ENCODE data around the gene AAMP.

The AAMP gene

DNA sequence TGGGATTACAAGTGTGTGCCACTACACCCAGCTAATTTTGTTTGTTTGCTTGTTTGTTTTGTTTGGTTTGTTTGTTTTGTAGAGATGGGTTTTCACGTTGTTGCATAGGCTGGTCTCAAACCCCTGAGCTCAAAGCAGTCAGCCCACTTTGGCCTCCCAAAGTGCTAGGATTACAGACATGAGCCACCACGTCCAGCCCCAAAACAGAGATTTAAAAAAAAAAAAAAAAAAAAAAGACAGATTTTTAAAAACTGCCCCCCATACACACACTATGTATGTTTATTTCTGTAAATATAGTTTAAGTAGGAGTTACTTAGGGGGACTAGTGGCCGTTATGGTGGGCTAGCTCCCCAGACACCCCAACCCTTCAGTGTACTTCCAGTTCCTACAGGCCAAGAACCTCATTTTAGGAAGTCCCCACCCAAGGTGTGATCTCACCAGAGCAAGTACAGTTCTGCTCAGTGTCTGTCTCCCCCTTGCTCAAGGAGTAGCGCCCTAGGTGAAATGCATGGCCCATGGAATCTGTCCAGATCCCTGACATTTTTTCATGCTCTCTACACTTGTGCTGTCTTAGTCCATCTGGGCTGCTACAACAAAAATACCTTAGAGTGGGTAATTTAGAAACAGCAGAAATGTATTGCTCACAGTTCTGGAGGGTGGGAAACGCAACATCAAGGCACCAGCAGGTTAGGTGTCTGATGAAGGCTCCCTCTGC lies 23.9 kb upstream of the AAMP start:
- DNase-seq = no peak

GRCh38 chr2:218292048-218293014 lies 22.4 kb upstream of the AAMP start, which contains the start of gene TMBIM1:
TMBIM1 (minus strand) TSS chr2:218292503; CDS start chr2:218282141, 10,362 bp downstream.
- DNase-seq = peak; percentile 65

DNA sequence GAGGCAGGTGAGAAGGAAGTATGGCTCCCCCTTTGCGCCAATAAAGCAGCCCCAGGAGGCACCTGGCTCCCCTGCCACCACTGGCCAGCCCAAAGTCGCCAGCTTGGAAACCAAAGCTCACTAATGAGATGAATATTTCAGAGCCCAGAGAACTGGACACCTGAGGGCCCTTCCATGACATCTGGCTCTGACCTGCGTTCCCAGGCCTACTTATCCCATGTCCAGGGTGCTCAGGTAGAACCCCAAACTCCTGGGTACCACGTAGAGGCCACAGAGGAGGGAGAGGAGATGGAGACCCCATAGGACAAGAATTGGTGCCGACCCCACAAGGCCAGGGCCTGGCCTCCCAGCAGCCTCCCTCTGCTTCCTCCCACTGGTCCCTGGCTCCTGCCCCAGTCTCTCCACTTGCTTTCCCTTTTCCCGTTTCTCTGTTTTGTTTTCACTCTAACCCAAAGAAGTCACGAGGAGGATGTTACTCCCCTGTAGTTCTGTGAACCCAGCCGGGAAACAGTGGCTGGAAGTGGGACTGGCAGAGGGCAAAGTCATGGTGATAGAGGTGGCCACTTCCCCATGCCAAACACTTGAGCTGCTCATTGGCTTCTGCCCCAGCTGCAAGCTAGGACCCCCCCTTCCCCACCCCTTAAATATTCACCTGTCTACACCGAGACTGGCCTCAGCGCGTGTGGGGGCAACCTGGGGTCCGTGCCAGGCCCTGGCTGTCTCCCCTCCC lies 21.5 kb upstream of the AAMP start:
- peak; percentile 37 for DNase-seq

- peak; percentile 57 for DNase-seq
Observed at GRCh38 chr2:218290316-218291261, 20.7 kb upstream of the AAMP start.

- no peak for DNase-seq
Observed at GRCh38 chr2:218289639-218290315, 19.8 kb upstream of the AAMP start.

DNA sequence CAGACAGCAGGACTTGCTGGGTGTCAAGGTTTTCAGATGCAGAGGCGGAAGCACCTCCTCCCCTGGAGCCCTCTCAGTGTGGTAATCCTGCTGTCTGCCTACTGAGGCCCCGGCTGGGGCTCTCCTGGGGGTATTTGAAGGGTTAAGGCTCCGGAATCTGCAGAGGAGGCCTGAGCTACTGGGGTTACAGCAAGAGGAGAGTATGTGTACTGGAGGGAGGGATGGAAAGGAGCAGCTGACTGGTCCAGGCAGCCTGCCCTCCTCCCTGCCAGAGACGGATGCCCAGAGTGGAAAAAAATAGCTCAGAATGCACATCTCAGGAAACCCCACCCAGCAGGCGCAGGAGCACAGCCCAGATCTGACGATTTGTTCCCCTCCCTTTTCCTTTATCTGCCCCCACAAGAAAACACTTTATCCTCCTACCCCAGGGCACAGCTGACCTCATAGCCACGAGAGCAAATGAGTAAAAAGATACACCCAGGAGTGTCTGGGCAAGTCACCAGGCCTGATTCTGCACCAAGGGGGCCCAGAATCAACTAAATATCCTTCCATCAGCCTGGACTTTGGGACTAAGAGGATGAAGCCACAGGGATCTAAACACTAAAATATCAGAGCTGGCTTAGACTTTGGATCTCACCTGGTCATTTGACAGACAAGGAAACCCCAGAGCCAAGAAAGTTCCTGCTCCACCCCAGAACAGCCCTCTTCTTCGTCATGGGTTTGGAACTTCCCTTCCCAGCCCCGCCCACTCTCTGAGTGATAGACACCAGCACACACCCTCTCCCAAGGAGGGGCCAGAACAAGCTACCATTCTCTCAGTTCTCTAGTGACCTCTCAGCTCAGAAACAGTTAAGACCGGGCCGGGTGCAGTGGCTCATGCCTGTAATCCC lies 16.9 kb upstream of the AAMP start:
- peak; percentile 63 for DNase-seq

- no peak for DNase-seq
Observed at GRCh38 chr2:218285604-218286003, 15.7 kb upstream of the AAMP start.

DNA sequence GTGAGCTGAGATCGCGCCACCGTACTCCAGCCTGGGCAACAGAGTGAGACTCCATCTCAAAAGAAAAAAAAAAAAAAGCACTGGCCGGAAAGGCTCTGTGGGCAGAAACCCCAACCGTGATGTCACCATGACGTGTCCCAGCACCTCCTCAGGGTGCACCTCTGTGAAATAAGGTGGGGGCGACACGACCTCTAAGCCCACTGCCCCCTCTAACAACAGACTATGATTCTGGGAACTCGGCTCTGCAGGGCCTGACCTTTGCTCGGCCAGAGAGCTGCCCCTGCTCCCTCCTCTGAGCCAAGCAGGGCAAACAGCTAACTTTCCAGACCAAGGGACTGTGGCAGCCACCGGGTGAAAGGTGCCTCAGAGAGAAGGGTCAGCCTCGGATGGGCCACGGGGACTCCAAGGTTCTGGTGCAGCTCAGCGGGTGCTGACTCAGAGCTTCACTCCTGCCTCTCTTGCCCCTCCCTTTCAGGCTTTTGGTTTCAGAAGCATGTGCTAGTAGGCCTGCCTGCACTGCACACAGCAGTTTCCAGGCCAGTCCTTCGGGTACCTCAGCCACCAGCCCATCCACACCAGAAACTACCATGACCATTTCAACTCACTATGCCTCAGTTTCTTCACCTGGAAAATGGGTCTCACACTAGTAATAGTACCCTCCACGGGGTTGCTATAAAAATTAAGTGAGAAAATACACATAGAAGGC lies 14.3 kb upstream of the AAMP start:
- DNase-seq = no peak

DNA sequence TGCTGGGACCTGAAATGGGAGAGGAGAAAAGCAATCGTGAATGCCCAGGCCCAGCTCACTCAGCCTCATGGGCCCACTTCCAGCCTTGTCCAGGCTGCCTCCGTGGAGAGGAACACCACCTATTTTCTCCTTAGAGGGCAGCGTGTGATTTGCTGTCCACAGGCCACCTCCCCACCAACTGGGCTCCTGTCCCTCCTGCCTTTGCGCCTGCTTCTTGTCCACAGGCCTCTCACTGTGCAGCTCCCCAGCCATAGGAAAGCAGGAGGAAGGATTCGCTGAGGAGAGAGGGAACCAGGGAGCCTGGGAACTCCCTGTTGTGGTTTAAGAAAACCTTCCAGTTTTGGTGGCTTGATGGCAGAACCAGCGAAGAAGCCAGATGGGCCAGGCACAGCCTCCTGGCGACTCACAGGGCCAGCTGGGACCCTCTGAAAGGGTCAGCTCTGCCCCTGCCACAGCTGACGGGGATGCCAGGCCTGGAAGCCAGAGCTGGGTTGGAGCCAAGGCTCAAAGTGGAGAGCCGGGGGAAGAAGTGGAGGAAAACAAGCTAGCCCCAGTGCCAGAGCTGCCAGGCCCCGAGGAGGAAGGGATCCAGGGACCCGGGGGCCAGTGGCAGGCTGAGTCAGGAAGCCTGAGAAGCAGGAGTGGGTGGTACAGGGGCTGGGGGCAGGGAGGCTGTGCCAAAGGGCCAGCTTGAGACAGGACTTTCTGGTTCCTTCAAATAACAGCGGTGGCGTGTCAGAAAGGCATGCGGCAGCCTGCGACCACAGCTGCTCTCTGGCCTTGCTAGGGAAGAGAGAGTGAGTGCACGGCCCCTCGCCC lies 12.4 kb upstream of the AAMP start:
- no peak for DNase-seq

DNA sequence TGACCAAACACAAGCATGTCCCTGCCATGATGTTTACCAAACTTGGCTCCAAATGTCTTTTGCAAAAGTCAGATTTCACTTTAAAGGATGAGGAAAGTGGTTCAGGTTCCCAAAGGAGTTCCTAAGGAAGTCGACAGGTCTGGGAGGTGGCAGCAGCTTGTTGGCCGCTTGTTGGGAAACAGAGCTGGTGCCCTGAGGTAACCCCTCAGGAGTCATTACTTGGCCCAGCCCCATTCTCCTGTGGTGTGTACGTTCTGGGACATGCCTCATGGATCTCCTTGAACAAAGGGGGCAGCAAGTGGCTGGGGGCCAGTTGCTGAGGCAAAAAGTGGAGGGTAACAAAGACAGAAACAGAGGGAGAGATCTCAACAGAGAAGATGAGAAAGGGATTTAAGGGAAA lies 11.5 kb upstream of the AAMP start:
- no peak for DNase-seq

DNA sequence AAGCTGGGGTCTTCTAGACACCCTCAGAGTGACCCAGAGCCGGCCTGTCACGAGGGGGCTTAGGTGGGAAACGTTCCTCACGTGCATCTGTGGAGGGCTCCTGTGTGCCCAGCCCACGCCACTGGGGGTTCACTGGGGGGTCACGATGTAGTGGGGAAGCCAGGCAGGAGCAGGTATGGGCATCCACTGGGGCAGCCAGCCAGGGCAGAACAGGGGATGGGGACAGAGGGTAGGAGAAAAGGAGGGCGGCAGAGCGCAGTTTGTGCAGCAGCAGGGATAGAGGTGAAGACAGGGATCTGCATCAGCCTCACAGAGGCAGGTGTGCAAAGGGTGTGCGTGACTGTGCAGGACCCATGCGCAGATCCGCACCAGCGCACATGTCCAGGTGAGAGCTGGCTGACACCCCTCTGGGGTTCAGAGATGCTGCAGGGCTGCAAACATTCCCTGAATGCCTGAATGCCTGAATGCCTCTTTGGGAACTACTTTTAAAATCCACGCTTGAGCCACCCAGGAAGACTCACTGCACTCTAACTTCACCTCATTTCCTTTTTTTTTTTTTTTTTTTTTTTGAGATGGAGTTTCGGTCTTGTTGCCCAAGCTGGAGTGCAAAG lies 10.4 kb upstream of the AAMP start:
- DNase-seq = no peak

DNA sequence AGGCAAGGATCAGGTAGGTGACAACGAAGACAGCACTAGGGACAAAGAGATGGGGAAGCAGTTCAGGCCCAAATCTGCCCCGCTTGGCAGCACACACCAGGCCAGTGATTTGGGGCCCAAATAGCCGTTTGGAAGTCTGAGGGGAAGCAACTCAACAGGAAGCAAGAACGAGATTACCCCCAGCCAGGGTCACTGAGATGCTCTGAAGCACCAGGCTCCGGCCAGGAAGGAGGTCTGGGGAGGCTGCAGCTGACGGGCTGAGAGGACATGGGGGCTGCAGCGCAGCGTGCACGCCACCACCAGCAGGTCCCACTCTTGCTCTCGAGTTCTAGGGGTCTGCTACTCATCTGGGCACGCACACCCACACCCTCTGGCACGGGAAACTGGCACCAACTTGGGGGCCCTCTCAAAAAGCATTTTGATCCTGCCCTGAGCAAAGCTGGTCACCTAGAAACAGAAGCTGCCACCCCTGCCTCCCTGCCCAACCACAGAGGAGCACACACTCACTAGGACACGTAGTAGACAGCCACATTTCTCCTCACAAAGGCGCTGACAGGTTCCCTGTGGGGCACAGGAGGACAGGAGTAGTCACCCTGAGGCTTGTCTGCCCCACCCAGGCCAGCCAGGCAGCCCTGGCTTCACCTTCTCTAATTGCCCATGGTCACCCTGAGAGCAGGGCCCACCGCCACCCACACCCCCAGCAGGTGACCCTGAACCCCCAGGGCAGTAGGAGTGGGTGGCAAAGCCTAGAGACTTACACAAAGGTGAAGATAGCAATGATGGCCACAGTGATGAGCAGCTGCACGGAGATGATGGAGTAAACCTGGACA lies 8.8 kb upstream of the AAMP start:
- no peak for DNase-seq

DNA sequence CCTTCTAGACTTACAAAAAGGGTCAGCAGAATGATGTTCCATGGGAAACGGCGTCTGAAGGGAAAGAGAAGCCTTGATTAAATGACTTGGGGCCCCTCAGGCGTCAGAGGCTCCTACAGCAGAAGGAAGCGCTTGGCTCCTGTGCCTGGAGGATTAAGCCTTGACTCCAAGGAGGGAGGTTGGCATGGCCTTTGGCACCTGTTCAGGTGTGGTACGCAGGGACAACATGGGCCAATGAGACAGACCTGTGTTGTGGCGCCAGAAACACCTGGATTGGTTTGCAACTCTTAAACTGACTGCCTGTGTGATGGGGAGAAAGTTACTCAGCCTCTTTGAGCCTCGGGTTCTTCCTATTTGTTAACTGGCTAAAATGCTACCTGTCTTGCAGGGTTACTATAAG lies 8.0 kb upstream of the AAMP start:
- no peak for DNase-seq

- no peak for DNase-seq
Observed at GRCh38 chr2:218276986-218277755, 7.2 kb upstream of the AAMP start.

DNA sequence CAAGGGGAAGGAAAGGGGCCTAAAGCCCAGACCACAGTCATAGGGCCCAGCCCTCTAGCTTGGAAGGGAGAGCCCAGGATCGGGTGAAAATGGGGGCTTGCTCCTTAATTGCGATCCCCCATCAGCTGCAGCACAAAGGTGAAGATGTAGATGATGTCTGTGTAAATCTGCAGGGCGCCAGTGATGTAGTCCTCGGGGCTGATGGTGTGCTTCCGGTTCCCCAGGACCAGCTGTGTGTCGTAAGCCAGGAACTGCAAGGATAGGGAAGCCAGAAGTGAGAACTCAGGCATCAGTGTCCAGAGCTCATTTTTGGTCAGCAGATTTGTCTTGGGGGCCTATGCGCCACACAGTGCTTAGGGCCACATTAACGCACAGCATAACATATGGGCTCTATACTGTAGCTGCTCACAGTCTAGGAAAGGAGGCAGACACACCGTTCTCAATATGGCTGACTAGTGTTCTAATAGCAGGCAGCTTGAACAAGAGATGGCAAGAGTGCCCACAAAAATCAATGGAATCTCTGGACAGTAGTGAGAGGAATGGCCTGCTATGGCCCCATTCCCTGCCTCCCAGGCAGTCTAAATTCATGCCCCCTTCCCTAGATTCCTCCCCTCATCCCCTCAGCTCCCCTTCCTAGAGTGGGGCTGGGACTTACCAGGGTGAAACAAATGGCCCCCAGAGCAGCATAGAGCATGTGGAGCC lies 5.6 kb upstream of the AAMP start:
- no peak for DNase-seq

DNA sequence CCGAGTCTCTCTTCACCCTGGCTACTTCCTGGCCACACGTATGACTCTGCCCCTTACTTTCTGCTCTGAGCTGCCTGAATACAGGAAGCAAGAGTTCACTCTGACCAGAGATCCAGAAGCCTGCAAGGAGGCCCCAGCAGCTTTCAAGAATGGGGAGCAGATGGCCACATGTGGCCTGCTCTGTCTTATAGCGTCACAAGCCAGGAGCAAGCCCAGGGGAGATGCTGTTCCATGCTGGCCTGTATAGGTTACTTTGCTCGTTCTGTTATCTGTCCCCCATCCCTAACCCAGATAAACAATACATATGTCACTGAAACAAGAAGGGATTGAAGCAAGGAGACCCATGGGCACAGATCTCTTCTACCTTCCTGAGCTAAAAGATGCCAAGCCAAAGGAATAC lies 4.6 kb upstream of the AAMP start:
- DNase-seq = no peak
